Ishikawa (cell line): ENCODE results near the gene EXOSC1.

Experiments used
- CREB1 ChIP-seq: IDR thresholded peaks from 2 replicates; pipeline ENCODE4 v1.6.1; 2012; ENCODE audit warnings: low read depth
- ZBTB7A ChIP-seq: IDR thresholded peaks from 2 replicates; pipeline ENCODE4 v1.6.1; 2012; ENCODE audit warnings: low read depth

DNA sequence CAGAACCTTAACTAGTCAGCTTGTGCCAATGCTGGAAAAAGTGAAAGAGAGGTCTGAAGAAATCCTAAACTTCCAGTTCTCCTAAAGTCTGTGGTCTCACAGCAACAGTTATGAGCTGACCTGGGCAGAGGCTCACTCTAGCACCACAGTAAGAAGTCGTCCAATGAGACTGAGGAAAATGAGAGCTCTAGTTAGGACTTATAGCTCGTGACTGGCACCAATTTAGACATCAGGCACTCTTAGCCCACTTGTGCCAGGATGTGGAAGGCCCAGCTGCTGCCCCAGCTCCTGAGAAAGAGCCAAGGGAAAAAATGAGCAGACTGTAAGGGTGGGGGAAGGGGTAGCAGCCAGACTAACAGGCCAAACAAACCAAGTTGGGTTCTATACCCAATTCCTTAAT is 44.8 kb upstream of the EXOSC1 start:
- TF ChIP-seq CREB1 (no peak), ZBTB7A (no peak)
